ENCODE measurements around the gene ARHGEF4. TPM values are rescaled to one million over a fixed set of nuclear protein-coding genes. Genes with fewer than 3 reads are reported as not detected.

ARHGEF4 gene
- total and polyA plus RNA-seq, 2 donors (not counting 3 experiments of a cell fraction or from before 2014, with no cell fraction given), result not detected

DNA sequence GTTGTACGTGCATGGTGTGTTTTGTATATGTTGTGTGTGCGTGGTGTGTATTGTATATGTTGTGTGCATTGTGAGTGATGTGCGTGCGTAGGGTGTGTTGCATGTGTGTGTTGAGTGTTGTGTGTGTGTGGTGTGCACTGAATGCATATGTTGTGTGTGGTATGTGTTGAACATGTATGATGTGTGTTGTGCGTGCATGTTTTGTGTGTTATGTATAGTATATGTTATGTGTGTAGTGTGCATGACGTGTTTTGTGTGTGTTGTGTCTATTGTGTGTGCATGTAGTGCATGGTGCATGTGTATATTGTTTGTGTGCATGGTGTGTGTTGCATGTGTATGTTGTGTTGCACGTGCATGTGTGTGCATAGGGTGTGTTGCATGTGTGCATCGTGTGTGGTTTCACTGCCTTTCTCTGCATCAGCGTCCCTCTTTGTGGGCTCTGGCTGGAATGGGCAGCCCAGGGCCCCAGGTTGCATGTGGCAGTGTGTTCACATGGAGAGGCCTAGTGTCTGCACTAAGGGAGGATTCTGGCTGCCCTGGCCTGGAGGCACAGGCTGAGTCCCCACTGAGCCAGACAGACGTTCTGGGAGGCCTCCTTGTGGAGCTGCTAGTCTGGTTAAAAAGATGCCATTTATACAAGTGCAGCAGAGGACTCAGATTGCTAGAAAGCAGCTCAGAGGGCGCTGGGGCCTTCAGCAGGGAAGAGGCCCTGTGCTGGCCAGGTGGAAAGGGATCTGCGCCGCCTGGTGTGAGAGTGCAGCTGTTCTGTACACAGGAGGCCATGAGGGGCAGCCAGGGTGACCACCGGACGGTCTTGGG is 149.3 kb downstream of the ARHGEF4 start:
- DNase-seq (ENCODE audit: low read depth, low spot score), result no peak
- H3K9me3 ChIP-seq (replicated peaks; ENCODE audit: control insufficient read depth, insufficient read depth, low read length), result no peaks in the 10 kb centered on the region
- no peak overlapping the region for H3K27ac ChIP-seq (ENCODE audit: insufficient read depth, low read depth, low read length)
- no peaks in the 10 kb centered on the region for H3K79me2 ChIP-seq (ENCODE audit: control insufficient read depth, insufficient read depth, low read length)
- no peaks in the 10 kb centered on the region for H3K27me3 ChIP-seq (ENCODE audit: control insufficient read depth in 2 of 2, insufficient read depth in 2 of 2, low read length in 2 of 2)
- H3K4me3 ChIP-seq (replicated peaks in 1 of 3; ENCODE audit: insufficient read depth in 1 of 3, low read depth in 1 of 3, low read length in 3 of 3), result no peak overlapping the region
- no peak for TF ChIP-seq MAX (IDR thresholded peaks at IDR 0.05; ENCODE audit: insufficient read depth, insufficient read length)
- no peak for TF ChIP-seq POLR2A (IDR thresholded peaks at IDR 0.05; ENCODE audit: low read depth, low read length)
- no peak for TF ChIP-seq EZH2 (IDR thresholded peaks at IDR 0.05; ENCODE audit: borderline replicate concordance, low read depth, low read length, severe bottlenecking)
- TF ChIP-seq CTCF (IDR thresholded peaks at IDR 0.05; ENCODE audit: extremely low read depth in 1 of 2, insufficient read depth in 1 of 2, low read depth in 1 of 2, low read length in 2 of 2), result no peak
- TF ChIP-seq JUN (IDR thresholded peaks at IDR 0.05; ENCODE audit: borderline replicate concordance, insufficient read depth, insufficient read length, low read depth), result no peak
- TF ChIP-seq MYC (IDR thresholded peaks at IDR 0.05; ENCODE audit: low read depth, low read length), result no peak
- TF ChIP-seq POLR2AphosphoS5 (IDR thresholded peaks at IDR 0.05; ENCODE audit: insufficient read depth, low read depth, low read length), result no peak
- no peak for TF ChIP-seq GATA2 (IDR thresholded peaks at IDR 0.05; ENCODE audit: insufficient read depth, insufficient read length, low read depth, low read length)
- no peak for TF ChIP-seq FOS (IDR thresholded peaks at IDR 0.05; ENCODE audit: borderline replicate concordance, insufficient read depth, low read length)
- no TSS peak for BruUV-seq (replicated peaks)
- no peaks in the 10 kb centered on the region for H3K9me1 ChIP-seq (replicated peaks; ENCODE audit: control insufficient read depth, extremely low read depth, insufficient read depth, low read length)
- no peak overlapping the region for H3K4me2 ChIP-seq (ENCODE audit: insufficient read depth, low read length)
- H2AFZ ChIP-seq (ENCODE audit: low read depth, low read length), result no peak overlapping the region
- CTCF ChIA-PET, result no interaction called here
- dilution Hi-C loops (cut with MboI; ENCODE audit: extremely low pct_ligation_motif_present, low sequenced_read_pairs), result no loop called here
- no peak overlapping the region for H3K9ac ChIP-seq (replicated peaks; ENCODE audit: extremely low read depth, insufficient read depth, low read length)
- FAIRE-seq, result no peak
- intact Hi-C loops (cut with micrococcal nuclease), result no loop called here
- no peaks in the 10 kb centered on the region for H3K4me1 ChIP-seq (ENCODE audit: control insufficient read depth, extremely low read depth, insufficient read depth, low read length)
- POLR2A ChIA-PET, result no interaction called here
- H3K36me3 ChIP-seq (ENCODE audit: control insufficient read depth in 2 of 2, extremely low read depth in 1 of 2, insufficient read depth in 2 of 2, low read length in 2 of 2), result no peaks in the 10 kb centered on the region
- H4K20me1 ChIP-seq (replicated peaks; ENCODE audit: control insufficient read depth, extremely low read depth, insufficient read depth, low read length), result no peaks in the 10 kb centered on the region

Data from endothelial cell of umbilical vein (primary cell).